AML-193 (cell line): Measurements from ENCODE around the gene HTR6.
"Not testable (repeated sequence)": the region's sequence is repeated elsewhere in the genome, so short reads cannot be mapped to it uniquely, and the experiment has no call there.

Experiments used
- DNase-seq, 2 experiments: peaks; one replicate each; lab custom pipeline; 2025; lab: John Stamatoyannopoulos, UW

The HTR6 gene

GRCh38 chr1:19639228-19639627 lies 25.4 kb upstream of the HTR6 start:
- DNase-seq = not testable (repeated sequence)

GRCh38 chr1:19639999-19640362 lies 24.7 kb upstream of the HTR6 start:
- DNase-seq = no peak

- no peak for DNase-seq
Measured at GRCh38 chr1:19640363-19641316, 24.0 kb upstream of the HTR6 start.

GRCh38 chr1:19643121-19643520 lies 21.6 kb upstream of the HTR6 start:
- DNase-seq = no peak

DNA sequence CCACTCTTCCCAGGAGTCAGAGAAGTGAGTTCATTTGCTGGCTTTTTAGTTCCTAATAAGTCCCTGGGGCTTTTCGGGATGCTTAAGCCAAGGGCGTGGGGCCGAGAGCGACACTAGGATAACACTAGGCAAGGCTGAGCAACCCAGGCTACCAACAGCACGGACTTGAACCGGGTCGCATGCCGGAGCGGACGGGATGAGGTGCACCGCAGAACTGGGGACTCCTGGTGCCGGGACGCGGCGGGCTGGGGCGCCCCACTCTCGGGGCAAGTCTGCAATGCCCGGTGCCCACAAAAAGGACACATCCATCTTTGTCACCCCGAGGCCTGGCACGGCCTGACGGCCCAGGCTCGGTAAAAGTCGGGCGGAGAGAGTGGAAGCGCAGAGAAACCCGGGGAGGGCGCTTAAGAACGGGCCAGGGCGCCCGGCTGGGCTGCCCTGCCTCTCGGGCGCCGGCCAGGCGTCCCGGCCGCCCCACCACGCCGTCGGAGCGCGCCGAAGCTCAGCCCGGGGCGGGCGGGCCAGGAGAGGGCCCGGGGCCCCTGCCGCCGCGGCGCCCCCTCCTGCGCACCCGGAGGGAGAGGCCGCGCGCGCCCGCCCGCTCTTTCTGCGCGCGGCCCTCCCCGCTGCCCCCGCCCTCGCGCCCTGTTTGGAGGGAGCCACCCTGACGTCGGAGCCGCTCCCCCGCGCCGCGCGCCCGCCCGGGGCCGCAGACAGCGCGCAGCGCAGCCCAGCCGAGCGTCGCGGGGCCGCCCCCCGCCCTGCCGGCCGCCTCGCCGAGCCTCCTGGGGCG lies 20.9 kb upstream of the HTR6 start, which contains the start of gene NBL1:
TSS of gene NBL1 (plus strand) at position 710 of the 793 bp plus-strand sequence. CDS start 10,720 bp downstream, outside the sequence.
- DNase-seq = no peak

- DNase-seq = no peak
Measured at GRCh38 chr1:19644395-19644680, 20.3 kb upstream of the HTR6 start.

DNA sequence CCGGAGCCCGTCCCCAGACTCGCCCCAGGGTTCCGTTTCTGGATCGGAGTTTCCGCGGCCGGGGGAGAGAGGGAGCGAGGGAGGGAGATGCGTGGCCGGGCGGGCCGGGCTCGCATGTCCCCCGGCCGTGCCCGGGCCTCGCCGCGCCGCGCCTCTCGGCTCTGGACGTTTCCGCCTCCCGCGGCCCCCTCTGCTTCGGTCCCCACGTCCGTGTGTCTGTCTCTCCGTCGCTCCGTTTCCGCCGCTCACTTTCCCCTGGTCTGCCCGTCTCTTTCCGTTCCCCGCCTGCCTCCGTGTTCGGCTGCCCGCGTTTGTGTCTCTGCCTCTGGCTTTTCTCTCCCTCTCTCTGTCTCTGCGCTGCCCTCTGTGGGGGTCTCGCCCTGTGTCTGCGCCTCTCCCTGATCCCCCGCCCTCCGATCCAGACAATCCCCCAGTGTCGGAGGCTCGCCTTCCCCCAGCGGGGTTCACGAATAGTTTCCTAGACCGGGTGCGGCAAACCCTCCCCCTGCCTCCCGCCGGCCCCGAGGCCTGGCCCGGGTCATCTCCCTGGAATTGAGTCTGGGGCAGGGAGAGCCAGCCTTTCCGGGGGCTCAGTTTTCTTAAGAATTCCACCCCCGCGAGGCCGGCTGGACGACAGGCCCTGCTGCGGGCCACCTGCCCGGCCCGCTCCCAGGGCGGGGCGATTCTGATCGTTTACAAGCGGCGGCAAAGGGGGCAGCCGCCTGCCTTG lies 19.8 kb upstream of the HTR6 start:
- no peak for DNase-seq

GRCh38 chr1:19645411-19646251 lies 19.0 kb upstream of the HTR6 start:
- no peak for DNase-seq

DNA sequence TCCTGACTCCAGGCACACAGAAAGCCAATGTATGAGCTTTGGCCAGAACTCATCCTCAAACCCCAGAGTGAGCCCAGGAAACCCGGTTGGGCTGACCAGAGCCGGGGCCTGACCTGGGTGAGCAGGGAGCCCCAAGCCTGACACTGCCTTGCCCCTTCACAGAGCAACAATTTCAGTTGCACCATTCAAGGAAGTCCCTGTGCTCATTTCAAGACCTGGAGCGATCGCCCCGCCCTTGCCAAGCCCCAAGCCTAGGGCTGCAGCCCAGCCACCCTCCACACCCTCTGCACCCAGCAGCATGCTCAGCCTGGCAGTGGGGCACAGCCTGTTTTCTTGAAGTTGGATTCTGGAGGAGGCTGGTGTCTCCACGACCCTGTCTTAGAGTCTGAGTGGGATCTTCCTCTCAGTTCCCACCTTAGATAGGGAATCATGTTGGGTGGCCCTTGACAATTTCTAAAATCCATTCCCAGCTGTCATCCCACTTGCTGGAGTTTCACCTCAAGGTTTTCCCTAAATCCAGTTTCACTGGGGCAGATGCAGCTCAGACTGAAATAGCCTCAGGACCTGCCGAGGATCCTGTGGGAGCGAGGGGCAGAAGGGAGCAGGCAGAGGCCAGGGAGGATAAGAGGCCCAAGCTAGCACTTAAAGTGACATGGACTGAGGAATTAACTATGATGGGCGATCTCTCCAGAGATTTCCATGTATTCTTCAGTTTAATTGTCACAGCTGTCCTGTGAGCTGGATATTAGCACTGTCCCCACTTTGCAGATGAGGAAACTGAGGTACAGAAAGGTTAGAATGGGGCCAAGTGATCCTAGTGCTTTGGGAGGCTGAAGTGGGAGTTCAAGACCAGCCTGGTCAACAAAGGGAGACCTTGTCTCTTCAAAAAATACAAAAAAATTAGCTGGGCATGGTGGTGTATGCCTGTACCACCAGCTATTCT lies 18.0 kb upstream of the HTR6 start:
- DNase-seq = peak; percentile 25 to 29

- DNase-seq = no peak
Measured at GRCh38 chr1:19647643-19648042, 17.0 kb upstream of the HTR6 start.

DNA sequence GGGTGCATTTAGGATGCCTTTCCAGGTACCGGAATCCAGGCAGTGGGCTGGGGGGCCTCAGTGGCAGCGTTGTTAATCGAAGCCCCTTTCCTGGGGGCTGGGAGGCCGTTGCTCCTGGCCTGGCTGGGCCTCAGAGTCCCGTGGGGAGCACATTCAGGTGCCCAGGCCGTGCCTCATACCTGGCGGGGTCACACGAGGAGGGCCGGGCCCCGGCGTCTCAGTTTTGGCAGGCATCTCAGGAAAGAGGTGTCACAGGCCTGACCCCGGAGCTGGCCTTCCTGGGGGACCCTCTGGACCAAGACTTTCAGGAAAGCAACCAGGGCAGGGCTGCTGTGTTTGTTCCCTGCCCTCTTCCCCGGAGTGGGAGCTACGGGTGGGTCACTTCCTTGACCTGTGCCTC lies 16.4 kb upstream of the HTR6 start:
- DNase-seq = no peak

GRCh38 chr1:19648689-19649088 lies 16.0 kb upstream of the HTR6 start:
- no peak for DNase-seq

GRCh38 chr1:19650416-19651140 lies 14.1 kb upstream of the HTR6 start:
- DNase-seq = no peak

DNA sequence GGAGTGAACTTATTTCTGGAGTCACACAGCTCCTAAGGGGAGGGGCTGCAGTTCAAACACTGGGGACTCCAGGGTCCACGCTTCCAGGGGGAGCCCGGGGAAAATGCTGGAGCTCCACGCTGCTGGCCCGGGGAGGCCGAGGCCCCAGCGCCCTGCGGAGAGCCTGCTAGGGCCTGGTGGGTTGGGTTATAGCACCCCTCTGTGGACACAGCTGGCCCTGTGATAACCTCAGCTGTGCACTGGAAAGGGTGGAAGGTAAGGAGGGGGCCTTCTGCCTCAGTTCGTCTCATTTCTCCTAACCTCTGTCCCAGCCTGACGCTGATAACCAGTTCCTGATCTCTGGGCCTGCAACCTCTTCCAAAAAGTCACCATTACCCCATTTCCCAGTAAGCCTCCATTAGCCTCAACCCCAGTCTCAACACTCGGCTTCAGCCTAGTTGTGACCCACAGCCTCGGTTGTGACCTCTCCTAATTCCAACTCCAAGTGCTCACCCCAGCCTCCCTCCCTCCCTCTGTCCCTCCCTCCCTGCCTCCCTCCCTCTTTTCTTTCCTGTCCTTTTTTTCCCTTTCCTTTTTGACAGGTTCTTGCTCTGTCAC lies 13.4 kb upstream of the HTR6 start:
- DNase-seq = no peak

DNA sequence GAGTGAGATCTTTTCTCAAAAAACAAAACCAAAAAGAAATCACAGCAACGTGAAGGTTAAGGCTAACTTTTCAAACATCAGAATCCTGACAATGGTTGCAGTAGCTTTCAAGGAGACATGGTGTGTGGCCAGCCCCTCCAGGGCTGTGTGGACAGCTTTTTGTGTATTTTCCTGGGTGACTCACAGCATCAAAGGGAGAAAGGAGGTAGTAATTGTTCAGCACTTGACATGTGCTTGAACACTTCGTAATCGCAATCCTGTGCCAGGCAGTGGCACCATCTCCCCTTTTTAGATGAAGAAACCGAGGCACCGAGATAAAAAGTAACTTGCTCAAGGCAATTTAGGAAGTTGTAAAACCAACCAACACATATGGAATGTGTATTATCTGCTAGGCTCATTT lies 10.3 kb upstream of the HTR6 start:
- no peak for DNase-seq

DNA sequence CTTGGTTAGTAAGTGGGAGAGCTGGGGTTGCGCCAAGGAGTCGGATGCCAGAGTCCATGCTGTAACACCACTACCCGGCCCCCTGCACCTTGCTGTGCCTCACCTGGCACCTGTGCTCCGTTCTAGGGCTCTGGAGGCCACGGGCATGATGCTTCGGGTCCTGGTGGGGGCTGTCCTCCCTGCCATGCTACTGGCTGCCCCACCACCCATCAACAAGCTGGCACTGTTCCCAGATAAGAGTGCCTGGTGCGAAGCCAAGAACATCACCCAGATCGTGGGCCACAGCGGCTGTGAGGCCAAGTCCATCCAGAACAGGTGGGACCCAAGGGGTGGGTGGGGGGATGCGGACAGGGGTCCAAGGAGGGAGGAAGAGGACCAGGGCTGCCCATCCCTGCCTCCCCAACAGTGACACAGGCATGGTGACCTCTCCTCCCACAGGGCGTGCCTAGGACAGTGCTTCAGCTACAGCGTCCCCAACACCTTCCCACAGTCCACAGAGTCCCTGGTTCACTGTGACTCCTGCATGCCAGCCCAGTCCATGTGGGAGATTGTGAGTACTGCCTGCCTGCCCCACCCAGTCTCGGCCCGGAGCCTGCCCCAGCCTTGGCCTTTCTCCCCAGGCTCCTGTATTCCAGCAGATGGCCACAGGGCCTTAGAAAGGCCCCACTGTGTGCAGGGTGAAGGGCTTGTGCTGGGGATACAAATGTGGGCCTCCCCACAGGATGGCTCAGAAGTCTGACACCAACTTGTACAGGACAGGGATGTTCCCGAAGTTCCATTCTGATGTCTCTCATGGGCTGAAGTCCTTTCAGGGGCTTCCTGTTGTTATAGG lies 9.6 kb upstream of the HTR6 start:
- no peak for DNase-seq

GRCh38 chr1:19655718-19656080 lies 9.0 kb upstream of the HTR6 start:
- no peak for DNase-seq

- DNase-seq = no peak
Measured at GRCh38 chr1:19656134-19656779, 8.4 kb upstream of the HTR6 start.
